Right hindlimb (tissue), 1 donor: ENCODE measurements around the gene LMTK2.

Experiments
- DNase-seq: peaks from one replicate; pipeline ENCODE4 v3.0.0-alpha.2; 2018

The LMTK2 gene

GRCh38 chr7:98106647-98107312 lies at the start of gene LMTK2:
LMTK2 (plus strand) TSS chr7:98106862; CDS start chr7:98107178, 316 bp downstream.
- peak; percentile 96 for DNase-seq

DNA sequence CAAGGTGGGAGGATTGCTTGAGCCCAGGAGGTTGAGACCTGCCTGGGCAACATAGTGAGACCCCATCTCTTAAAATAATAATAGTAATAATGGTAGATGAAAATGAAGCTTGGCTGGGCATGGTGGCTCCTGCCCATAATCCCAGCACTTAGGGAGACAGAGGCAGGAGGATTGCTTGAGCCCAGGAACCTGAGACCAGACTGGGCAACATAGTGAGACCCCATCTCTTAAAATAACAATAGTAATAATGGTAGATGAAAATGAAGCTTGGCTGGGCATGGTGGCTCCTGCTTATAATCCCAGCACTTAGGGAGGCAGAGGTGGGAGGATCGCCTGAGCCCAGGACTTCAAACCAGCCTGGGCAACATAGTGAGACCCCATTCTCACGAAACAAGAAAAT lies 49.5 kb upstream of the LMTK2 start:
- DNase-seq = no peak

- DNase-seq = no peak
Observed at GRCh38 chr7:98058186-98058585, 48.5 kb upstream of the LMTK2 start.

GRCh38 chr7:98064233-98064632 lies 42.4 kb upstream of the LMTK2 start:
- DNase-seq = no peak

GRCh38 chr7:98066208-98066607 lies 40.5 kb upstream of the LMTK2 start:
- DNase-seq = no peak

- no peak for DNase-seq
Observed at GRCh38 chr7:98066934-98067507, 39.6 kb upstream of the LMTK2 start.

- no peak for DNase-seq
Observed at GRCh38 chr7:98073047-98073446, 33.6 kb upstream of the LMTK2 start.

DNA sequence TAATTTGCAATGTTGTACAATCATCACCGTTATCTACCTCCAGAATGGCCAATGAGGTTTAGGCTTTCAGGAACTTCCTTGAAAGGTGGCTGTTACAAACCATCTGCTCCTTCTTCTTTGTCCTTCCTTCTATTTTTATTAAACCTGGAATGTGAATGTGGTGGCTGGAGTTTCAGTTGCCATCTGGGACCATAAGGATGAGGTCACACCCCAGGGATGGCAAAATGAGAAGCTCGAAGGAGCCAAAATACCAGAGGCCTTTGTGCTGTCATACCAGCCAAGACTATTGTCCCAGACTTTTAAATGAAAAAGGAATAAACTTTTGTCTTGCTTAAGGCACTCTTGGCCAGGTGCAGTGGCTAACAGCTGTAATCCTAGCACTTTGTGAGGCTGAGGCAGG lies 30.9 kb upstream of the LMTK2 start:
- DNase-seq = no peak

GRCh38 chr7:98077762-98078161 lies 28.9 kb upstream of the LMTK2 start:
- no peak for DNase-seq

GRCh38 chr7:98078197-98078870 lies 28.3 kb upstream of the LMTK2 start:
- DNase-seq = no peak

DNA sequence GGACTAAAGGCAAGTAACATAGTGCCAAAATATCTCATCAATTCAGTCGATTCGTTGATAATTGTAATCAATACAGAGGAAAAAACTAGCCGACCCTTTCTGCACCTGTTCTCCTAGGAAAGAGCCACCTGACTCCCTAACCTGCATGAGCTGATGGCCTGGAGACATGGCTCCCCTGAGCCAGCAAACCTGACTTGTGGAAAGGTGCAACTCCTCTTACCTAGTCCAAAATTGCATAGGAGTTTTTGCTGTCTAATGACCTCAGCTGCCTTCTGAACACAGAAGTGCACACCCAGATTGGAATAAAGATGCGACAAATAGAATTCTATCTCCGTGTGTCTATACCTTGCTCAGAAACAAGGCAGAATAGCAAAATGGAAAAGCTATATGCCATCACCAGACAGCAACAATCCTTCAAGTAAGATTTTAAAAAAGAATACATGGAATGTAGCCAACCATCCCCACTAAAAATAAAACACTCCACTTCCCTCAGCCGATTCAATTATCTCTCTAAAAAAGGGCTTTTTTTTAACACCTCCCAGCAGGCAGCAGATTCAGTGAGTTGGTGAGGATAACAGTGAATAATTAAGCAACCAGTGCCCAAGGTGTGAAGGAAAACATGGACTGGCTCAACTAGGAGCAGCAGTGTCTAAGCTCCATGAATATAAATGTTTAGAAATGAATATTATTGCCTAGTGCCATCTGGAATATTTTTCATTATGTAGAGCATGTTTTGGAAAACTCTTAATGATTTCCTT lies 26.6 kb upstream of the LMTK2 start:
- no peak for DNase-seq

DNA sequence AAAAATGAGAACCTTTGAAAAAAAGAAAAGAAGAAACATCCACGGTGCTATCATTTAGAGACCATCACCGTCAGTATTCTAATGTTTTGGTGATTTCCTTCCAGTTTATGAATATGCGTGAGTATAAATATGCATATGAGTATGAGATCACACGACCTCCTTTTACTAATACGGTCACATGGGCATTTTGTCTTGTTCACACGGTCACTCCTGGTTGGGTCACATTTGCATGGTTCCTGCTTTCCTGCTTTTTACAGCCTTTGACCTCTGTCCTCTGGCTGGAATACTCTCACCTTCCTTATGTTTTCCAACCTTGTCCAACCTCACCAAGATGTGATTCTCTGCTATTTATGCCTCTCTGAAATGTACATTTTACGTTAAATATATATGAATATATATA lies 25.3 kb upstream of the LMTK2 start:
- no peak for DNase-seq

- no peak for DNase-seq
Observed at GRCh38 chr7:98084631-98085030, 22.0 kb upstream of the LMTK2 start.

- no peak for DNase-seq
Observed at GRCh38 chr7:98085674-98086073, 21.0 kb upstream of the LMTK2 start.

GRCh38 chr7:98086281-98086718 lies 20.4 kb upstream of the LMTK2 start:
- DNase-seq = no peak

GRCh38 chr7:98088109-98088508 lies 18.6 kb upstream of the LMTK2 start:
- DNase-seq = no peak

DNA sequence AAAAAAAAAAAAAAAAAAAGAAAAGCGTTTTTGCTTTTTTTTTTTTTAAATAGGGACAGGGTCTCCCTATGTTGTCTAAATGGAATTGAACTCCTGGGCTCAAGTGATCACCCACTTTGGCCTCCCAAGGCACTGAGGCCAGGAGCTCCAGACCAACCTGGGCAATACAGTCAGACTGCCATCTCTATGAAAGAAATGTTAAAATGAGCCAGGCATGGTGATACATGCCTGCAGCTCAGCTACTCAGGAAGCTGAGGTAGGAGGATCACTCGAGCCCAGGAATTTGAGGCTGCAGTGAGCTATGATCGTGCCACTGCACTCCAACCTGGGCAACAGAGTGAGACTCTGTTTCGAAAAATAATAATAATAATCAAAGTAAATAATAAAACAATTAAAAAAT lies 16.5 kb upstream of the LMTK2 start:
- DNase-seq = no peak

- no peak for DNase-seq
Observed at GRCh38 chr7:98091061-98091460, 15.6 kb upstream of the LMTK2 start.

DNA sequence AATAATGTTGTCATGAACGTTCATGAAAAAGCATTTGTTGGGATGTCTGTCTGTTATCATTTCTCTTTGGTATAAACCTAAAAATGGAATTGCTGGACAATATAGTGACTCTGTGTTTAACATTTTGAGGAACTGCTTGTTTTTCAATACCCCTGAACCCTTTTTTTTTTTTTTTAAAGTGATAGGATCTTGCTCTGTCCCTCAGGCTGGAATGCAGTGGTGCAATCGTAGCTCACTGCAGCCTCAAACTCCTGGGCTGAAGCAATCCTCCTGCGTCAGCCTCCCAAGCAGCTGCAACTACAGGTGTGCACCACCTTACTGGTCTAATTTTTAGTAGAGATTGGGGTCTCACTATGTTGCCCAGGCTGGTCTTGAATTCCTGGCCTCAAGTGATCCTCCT lies 15.1 kb upstream of the LMTK2 start:
- DNase-seq = no peak

DNA sequence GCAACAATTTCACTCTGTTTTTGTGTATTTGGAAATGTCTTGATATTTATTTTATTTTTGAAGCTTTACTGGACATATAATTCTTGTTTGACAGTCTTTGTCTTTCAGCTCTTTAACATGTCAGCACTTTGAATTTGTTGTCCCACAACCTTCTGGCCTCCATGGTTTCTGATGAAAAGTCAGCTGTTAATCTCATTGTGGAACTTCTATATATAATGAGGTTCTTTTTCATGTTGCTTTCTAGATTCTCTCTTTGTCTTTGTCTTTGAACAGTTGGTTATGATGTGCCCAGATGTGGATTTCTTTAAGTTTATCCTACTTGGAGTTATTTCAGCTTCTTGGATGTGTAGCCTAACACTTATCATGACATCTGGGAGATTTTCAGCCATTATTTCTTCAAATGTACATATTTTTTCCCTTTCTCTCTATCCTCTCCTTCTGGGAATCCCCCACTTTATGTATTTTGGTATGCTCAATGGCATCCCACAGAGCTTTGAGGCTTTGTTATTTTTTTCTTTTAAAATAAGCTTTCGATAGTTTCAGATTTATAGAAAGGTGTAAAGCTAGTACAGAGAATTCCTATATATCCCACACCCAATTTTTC lies 9.5 kb upstream of the LMTK2 start:
- no peak for DNase-seq

DNA sequence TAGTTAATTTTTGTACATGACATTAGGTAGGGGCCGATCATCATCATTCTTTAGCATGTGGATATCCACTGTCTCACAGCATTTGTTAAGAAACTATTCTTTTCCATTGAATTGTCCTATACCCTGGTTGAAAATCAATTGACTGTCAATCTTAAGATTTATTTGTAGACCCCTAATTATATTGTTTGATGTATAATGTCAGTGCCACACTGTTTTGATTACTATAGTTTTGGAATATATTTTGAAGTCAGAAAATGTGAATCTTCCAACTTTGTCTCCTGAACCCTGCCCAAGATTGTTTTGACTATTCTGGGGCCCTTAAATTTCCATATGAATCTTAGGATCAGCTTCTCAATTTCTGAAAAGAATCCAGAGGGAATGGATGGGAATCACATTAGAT lies 6.6 kb upstream of the LMTK2 start:
- DNase-seq = no peak

- DNase-seq = no peak
Observed at GRCh38 chr7:98102170-98102569, 4.5 kb upstream of the LMTK2 start.

DNA sequence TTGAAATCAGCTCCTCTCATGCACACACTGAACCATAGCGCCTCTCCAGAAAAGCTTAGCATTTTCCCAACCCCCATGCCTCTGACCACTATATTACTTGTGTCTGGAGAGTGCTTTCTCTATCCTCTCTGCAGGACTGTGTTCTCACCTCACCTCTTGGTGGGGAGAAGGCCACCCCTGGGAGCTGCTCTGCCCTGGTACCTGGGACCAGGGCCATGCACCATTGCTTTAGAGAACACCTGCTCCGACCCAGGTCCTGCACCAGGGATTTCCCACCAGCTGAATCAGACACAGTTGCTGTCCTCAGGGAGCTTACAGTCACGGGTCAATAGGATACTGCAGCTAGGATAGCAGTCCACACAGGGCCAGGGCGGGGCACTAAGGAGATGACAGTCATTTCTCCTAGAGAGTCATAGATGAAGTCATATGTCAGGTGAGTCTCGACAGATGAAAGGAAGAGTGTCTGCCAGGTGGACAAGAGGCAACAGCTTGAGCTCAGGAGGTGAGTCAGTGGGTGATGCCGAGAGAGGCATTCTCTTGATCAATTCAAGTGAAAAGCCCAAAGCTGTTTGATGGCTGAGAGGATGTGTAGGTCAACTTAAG lies 619 bp upstream of the LMTK2 start:
- DNase-seq = no peak
